8988T (cell line): ENCODE data around the gene ARHGAP31.
"Not testable (repeated sequence)": the region's sequence is repeated elsewhere in the genome, so short reads cannot be mapped to it uniquely, and the experiment has no call there.

Experiments
- DNase-seq: peaks from one replicate; pipeline ENCODE4 v3.0.0; 2011

ARHGAP31 gene

DNA sequence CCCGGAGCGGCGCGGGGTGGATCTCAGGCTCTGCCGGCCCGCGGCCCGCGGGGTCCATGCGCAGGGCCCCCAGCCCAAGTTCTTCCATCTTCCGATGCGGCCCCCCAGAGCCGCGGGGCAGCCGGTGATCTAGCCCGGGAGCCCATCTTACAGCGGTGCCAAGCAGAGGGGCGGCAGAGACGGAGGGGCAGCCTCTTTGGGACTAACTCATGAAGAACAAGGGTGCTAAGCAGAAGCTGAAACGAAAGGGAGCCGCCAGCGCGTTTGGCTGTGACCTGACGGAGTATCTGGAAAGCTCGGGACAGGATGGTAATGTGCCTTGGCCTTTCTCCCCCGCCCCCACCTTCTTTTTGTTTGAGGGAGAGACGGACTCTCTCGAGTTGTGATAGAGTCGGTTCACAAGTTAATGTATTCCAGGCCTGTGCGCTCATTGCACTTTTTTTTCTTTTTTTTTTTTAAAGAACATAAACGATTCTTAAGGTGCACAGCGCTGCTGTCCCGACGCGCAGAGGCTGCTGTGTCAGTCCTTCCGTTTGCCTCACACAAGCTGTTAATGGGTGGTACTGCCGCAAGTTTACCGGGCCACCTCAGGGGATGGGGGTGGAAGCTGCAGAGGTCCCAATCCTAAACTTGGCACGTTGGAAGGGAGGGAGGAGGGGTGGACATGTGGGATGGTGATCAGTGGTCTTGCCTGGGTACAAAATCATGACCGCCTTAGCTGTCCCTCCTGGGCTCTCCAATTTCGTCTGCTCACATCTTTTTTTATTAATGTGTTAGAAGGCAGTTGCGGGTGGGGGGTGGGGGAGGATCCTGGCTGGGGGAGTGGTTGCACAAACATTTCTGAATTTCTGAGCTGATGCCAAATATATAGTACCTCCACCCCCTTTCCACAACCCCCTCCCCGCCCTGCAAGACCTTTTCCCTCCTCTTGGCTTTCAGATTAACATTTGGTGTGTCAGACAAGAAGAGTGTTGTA is 801 bp downstream of the ARHGAP31 start:
- no peak for DNase-seq

DNA sequence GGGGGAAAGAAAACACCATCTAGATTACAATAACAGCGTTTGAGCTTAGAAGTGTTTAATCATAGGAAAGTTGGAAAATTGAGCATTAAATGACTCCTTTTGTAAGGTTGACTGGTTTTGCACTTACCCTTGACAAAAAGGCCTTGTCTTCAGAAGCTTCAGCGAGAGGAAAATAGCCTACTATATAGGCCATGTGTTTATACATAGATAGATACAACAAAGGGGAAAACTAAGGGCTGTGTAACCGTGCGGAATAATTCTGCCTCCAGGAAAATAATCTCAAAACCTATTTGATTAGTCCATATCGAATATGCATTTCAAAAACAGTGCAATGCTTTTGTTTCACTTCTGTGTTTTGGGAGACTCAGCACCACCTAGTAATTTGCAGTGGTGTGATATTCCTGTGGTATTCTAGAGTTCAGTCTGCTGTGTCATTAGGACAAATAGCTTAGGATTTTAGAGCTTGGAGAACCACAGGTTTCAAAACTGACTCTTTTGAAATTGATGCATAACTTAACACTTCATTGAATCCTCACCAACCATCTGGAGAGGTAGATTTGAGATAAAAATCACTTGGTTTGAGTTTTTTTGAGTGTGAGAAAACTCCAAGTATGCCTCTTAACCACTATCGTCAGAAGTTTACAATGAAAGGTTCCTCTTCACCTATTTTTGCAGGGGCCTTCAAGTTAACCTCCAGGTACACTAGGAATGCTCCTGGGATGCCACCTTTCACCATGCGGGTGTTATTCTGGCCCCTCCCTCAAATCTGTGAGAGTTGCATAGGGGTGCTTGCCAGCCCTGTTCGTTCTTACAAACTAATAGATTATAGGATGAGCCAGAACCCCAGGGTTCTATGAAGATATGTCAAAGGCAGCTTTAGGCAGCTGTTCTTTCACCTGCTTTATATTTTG is 1.9 kb downstream of the ARHGAP31 start:
- DNase-seq, result no peak

GRCh38 chr3:119296727-119297122 is 2.5 kb downstream of the ARHGAP31 start:
- DNase-seq, result no peak

DNA sequence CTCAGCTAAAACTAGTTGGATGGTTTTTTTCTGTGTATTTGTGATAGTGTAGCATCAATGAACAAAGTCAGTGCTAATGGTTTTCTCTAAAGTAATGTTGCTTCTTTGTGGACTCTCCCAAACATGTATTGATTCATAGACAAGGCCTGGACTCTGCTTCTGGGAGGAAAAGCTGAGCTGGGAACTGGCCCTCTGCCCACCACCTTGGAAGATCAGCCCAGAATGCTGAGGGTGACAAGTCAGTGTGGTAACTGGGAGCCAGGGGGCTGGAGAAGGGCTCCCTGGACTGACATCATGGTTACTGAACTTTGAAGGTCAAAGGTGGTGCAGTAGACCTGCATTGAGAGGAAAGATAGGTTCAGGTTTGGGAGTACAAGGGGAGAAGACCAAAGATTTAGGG is 3.0 kb downstream of the ARHGAP31 start:
- DNase-seq, result no peak

GRCh38 chr3:119298565-119298941 is 4.4 kb downstream of the ARHGAP31 start:
- no peak for DNase-seq

GRCh38 chr3:119300991-119301391 is 6.8 kb downstream of the ARHGAP31 start:
- DNase-seq, result no peak

DNA sequence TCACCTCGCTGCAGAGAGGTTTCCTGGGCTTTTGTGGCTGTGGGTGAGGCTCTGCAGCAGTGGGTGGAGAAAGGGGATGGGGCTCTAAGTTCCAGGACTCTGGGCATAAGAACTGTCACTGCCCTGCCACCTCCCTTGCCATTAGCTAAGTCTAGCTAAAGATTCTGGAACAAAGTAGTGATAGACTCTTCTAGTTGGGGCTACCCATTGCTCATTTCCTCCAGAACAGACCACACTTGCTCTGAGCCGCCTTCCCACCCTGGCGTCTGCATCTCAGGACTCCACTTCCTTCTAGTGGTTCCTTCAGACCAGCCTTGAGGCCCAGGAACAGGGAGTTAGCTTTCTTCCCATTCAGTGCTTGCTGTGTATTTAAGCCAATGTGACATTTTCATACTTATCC is 7.5 kb downstream of the ARHGAP31 start:
- no peak for DNase-seq

DNA sequence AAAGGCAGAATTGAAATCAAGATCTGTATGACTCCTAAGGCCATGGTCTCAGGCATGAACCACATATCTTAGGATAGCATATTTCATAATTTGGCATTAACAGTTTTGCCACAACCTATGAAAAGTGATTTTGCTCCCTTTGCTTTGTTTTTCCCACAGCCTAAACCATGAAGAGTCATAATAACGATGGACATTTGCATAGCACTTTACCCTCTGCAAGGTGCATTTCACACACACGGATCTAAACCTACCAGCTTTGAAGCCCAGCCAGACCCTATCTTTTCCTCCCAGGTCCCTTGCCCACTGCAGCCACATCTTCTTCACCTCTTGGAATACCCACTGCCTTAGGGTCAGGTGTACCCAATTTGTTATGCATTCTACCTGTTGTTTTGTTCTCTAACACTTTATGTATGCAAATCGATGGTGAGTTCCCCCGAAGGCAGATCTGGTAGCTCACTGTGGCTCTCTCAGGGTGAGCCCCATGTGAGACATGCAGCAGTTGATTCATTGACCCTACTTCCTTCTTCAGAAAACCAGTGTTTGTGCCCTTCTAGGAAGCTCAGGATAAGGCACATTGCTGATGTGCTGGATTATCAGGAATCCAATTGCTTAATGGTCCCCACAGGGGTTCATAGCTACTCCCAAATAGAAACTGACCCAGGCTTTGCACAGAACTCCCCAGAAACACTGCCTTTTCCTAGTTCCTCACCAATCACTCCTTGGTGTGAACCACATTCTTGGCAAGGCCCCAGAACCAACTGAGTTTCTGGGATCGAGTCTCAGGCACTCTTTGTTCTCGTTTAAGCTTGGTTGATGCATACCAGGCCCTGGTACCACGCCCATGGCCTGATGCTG is 8.7 kb downstream of the ARHGAP31 start:
- DNase-seq, result no peak

DNA sequence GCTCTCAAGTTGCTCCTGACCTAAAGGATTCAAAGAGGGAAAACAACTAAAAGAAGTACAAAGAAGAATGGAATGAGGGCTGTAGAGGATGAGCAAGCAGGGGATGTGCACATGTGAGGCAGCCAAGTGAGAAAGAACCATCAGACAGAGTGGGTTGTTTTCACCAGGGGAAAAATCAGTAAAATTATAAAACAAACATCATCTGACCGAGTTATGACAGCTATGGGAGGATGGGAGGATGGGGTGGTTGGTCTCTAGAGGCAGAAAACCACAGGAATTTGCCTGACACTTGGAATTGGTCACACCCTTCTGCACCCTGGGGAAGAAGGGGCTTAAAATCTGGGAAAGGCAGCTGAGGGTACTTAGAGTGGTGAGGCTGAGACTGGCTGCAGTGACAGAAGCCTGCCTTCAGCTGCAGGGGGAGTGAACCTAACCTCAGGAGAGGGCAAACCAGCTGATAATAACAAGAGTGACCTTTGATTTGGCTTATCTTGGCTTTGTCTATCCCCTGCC is 10.1 kb downstream of the ARHGAP31 start:
- no peak for DNase-seq

DNA sequence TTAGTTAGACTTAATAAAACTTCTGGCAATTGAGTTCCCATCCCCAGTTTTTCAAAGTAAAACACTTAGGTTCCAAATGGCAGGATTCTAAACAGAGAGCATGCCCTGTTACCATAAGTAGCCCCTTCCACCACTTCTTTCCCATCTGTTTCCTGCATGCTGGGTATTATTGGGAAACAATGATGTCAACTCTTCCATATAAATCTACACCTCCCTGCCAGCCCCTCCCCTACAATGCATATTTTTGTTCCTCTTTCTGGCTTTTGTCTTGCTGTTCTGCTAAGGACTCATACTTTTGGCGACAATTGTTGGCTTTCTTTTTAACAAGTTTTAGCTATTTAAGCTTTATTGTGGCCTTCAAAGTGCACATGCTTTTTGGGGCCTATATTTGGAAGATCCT is 11.1 kb downstream of the ARHGAP31 start:
- no peak for DNase-seq

GRCh38 chr3:119306378-119306777 is 12.2 kb downstream of the ARHGAP31 start:
- not testable (repeated sequence) for DNase-seq

- DNase-seq, result no peak
Measured at GRCh38 chr3:119308355-119308754, 14.2 kb downstream of the ARHGAP31 start.

GRCh38 chr3:119309591-119309990 is 15.4 kb downstream of the ARHGAP31 start:
- DNase-seq, result no peak

- no peak for DNase-seq
Measured at GRCh38 chr3:119310071-119310470, 15.9 kb downstream of the ARHGAP31 start.

GRCh38 chr3:119311081-119311925 is 17.1 kb downstream of the ARHGAP31 start:
- no peak for DNase-seq

DNA sequence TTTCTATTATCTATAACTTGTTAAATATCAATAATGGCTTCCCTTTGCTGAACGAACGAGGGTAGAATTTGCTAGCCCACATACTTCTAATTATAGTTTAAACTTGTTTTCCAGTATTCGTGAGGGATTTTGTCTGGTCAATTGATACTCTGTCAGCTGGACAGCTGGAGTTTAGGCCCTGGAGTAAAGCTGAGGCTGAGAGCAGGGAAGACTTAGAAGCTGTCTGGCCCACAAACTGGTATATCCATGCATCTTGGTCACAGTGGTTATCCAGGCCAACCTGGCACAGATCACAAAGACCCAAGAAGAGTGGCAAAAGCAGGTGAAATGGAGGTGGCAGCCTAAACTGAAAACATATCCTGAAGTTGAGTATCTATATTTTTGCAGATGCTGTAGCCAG is 19.3 kb downstream of the ARHGAP31 start:
- no peak for DNase-seq

- no peak for DNase-seq
Measured at GRCh38 chr3:119314821-119315220, 20.6 kb downstream of the ARHGAP31 start.

DNA sequence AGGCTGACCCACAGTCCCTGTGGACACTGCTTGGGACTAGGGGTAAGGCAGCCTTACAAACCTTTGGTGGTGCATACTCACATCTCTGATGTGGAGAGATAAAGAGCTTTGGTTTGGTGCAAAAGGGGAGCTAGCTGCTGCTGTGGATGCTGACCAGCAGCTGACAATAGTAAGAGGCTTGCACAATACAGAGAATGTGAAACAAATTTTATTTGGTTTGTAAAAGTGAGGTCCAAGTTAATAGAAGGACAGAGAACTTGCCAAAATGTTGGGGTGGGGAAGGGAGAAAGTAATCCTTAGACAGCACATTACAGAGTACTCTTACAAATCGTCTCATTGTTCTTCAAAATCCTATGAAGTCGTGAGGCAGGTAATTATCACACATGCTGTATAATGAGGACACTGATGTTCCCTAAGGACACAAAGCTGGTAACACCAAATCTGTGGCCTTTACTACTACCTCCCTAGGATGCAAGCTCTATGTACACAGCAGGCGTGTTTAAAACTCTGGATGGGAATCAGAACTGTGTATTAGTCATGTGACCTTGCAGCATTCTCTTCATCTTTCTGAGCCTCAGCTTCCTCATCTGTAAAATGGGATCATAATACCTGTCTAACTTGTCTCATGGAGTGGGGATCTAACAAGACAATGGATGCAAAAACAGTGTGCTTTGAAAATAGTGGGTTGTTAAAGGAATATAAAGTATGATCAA is 21.6 kb downstream of the ARHGAP31 start:
- no peak for DNase-seq

- DNase-seq, result no peak
Measured at GRCh38 chr3:119316313-119316670, 22.1 kb downstream of the ARHGAP31 start.

GRCh38 chr3:119318876-119319275 is 24.7 kb downstream of the ARHGAP31 start:
- DNase-seq, result no peak

- DNase-seq, result no peak
Measured at GRCh38 chr3:119319311-119319710, 25.1 kb downstream of the ARHGAP31 start.
